GM21723 (cell line): ENCODE data around the gene C19orf44.
"Not testable (repeated sequence)": the region's sequence is repeated elsewhere in the genome, so short reads cannot be mapped to it uniquely, and the experiment has no call there.

Experiments used
- ATAC-seq: cut with Tn5 transposase; IDR thresholded peaks from one replicate; pipeline ENCODE4 v1.9.1; 2021; ENCODE audit warnings: mild to moderate bottlenecking, moderate library complexity; ENCODE audit not compliant: unreplicated experiment

The C19orf44 gene

GRCh38 chr19:16532440-16533234, 36.4 kb downstream of the C19orf44 start:
- no peak for ATAC-seq

- ATAC-seq, result no peak
Measured at GRCh38 chr19:16535381-16535780, 39.2 kb downstream of the C19orf44 start.

- ATAC-seq, result no peak
Measured at GRCh38 chr19:16536130-16536529, 39.9 kb downstream of the C19orf44 start.

- no peak for ATAC-seq
Measured at GRCh38 chr19:16537111-16537510, 40.9 kb downstream of the C19orf44 start.

GRCh38 chr19:16540948-16541347, 44.8 kb downstream of the C19orf44 start:
- ATAC-seq, result no peak

GRCh38 chr19:16541526-16542044, 45.4 kb downstream of the C19orf44 start:
- ATAC-seq, result peak; percentile 7

GRCh38 chr19:16542045-16542909, 46.1 kb downstream of the C19orf44 start, which contains the start of gene CHERP:
TSS of gene CHERP (minus strand) at chr19:16542437. CDS start at chr19:16542378, 59 bp downstream.
- ATAC-seq, result peak; percentile 62

- no peak for ATAC-seq
Measured at GRCh38 chr19:16542910-16543472, 46.8 kb downstream of the C19orf44 start.

- not testable (repeated sequence) for ATAC-seq
Measured at GRCh38 chr19:16543734-16544133, 47.5 kb downstream of the C19orf44 start.

GRCh38 chr19:16544473-16545231, 48.5 kb downstream of the C19orf44 start:
- no peak for ATAC-seq

- ATAC-seq, result no peak
Measured at GRCh38 chr19:16548956-16549355, 52.8 kb downstream of the C19orf44 start.

- ATAC-seq, result not testable (repeated sequence)
Measured at GRCh38 chr19:16551902-16552301, 55.7 kb downstream of the C19orf44 start.

- ATAC-seq, result no peak
Measured at GRCh38 chr19:16554776-16555175, 58.6 kb downstream of the C19orf44 start.

GRCh38 chr19:16559780-16560276, 63.6 kb downstream of the C19orf44 start:
- ATAC-seq, result no peak

- no peak for ATAC-seq
Measured at GRCh38 chr19:16561382-16561781, 65.2 kb downstream of the C19orf44 start.

GRCh38 chr19:16562608-16563025, 66.4 kb downstream of the C19orf44 start:
- no peak for ATAC-seq

GRCh38 chr19:16564842-16565241, 68.6 kb downstream of the C19orf44 start:
- ATAC-seq, result no peak

GRCh38 chr19:16566161-16566560, 70.0 kb downstream of the C19orf44 start:
- ATAC-seq, result no peak

- ATAC-seq, result no peak
Measured at GRCh38 chr19:16566702-16567101, 70.5 kb downstream of the C19orf44 start.

- no peak for ATAC-seq
Measured at GRCh38 chr19:16569609-16570320, 73.6 kb downstream of the C19orf44 start.
